OCI-M2 (cell line): Measurements from ENCODE around the gene MYEF2.

Source experiments
- DNase-seq: peaks from one replicate; lab custom pipeline; 2025; ENCODE audit not compliant: unreplicated experiment; lab: John Stamatoyannopoulos, UW

Gene MYEF2

GRCh38 chr15:48147358-48147757 is 30.7 kb downstream of the MYEF2 start:
- DNase-seq = no peak

GRCh38 chr15:48145923-48146322 is 32.2 kb downstream of the MYEF2 start:
- DNase-seq = no peak

GRCh38 chr15:48144889-48145288 is 33.2 kb downstream of the MYEF2 start:
- DNase-seq = no peak

DNA sequence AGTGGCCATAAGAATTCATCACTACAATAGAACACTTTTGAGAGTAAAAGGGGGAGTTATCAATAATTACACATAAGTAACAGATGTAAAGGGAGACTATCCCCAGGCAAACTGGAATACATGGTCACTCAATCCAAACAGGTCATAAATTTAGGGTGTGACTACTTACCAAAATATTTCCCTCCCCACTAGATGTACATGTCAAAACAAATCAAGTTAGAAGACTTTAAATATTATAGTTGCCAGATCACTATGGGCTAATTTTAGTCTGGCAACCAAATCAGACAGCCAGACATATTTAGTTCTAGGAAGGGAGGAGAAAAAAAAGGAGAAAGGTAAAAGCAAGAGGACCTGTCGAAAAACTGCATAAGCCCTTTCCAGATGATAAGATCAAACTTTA is 34.2 kb downstream of the MYEF2 start:
- no peak for DNase-seq

DNA sequence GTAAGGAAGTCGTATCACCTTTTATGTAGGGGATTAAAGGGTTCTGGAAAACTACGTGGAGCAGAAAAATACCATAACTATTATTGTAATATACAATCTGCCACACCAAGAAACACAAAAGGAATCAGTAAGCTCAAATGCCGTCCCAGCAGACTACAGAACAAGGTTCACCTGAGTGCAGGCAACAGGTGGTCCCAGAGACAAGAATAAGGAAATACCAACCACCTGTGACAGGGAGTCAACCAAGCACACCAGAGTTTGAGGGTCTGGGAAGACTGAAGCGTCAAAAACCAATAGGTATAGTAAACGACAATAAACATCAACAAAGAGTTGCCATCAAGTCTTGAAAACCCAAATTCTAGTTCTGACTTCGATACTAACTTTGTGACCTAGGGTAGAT is 45.2 kb downstream of the MYEF2 start:
- DNase-seq = no peak

- no peak for DNase-seq
These were observed 46.8 kb downstream of the MYEF2 start for GRCh38 chr15:48131324-48131723.

GRCh38 chr15:48126667-48127355 is 51.3 kb downstream of the MYEF2 start:
- no peak for DNase-seq

DNA sequence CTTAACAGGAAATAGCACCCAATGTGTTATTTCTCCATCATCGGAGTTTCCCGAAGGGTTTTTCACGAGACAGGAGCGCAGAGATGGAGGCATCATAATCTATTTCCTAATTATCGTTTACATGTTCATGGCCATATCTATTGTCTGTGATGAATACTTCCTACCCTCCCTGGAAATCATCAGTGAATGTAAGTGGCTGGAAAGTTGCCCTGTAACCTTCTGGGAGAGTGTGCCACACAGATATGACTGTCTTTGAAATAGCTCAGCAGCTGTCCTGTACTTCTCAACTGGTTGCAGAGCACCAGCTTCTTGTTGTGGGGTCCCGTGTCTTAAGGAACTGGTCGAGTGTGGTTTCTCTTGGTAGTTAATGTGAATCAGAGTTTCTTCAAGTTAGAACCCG is 56.2 kb downstream of the MYEF2 start:
- no peak for DNase-seq

DNA sequence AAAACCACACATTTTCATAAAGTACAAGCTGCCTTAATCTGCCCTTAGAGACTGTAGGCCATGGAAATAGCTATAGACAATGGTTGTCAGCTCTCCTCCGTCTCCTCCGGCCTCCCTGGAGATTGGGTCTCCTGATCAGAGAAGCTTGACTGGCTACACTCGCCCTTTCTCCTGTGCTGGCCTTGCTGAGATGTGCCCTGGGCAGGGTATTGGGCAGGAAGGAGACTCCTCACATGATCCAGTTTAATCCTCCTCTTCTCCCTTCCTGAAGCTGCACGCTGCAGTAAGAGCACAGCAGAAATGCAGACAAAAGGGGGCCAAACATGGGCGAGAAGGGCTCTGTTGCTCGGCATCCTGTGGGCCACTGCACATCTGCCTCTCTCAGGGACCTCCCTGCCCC is 57.4 kb downstream of the MYEF2 start, which contains the start of gene SLC24A5:
Gene SLC24A5 (plus strand): TSS at position 246 of the 400 bp plus-strand sequence. CDS start 55 bp downstream, at position 301.
- no peak for DNase-seq

GRCh38 chr15:48119277-48119676 is 58.8 kb downstream of the MYEF2 start:
- no peak for DNase-seq

GRCh38 chr15:48112242-48112641 is 65.9 kb downstream of the MYEF2 start:
- no peak for DNase-seq

DNA sequence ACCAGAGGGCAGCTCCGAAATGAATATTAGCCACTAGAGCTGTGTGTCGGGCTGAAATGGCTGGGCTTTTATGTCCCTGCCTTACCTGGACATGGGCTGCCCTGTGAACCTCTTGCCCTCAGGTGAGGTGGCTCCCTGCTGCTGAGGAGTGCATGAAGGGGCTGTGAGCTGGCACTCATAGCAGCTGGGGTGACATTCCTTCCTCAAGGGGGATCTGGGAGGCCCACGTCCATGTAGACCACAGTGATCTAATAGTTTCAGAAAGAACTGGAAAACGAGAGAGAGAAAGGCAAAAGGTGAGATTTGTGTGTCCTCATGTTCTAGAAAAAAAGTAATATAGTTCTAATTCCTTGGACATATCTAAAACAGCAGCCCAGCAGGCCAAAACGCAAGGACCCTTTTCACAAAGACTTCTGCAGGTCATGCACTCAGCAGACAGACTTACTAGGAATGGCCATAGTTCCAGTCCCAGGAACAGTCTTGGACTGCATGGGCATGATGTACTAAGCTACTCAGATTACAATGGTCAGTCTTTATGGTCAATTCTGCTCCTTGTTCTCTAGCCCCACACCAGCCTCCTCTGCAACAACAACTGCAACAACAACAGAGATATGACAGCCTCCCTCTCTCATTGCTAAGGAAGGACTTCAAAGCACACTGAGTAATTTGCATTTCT is 68.1 kb downstream of the MYEF2 start:
- DNase-seq = no peak

- DNase-seq = no peak
These were observed 68.9 kb downstream of the MYEF2 start for GRCh38 chr15:48109212-48109611.

GRCh38 chr15:48105936-48106335 is 72.2 kb downstream of the MYEF2 start:
- no peak for DNase-seq

- no peak for DNase-seq
These were observed 74.4 kb downstream of the MYEF2 start for GRCh38 chr15:48103647-48104046.

DNA sequence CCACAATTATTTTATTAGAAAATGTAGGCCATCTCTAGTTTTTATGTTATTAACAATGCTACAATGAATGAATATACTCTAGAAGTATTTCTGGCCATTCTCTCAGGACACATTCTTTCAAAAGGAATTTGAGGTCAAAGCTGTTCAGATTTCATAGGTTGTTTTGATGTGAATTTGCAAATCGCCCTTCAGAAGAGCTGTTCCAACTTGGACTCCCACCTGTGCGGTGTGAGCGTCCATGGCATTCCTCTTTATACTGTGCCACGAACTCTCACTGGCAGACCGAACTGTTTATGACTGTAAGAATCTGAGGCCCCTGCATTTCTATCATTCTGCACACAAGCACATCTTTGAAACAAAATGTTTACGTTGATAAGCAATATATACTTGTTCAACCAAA is 75.9 kb downstream of the MYEF2 start:
- DNase-seq = no peak

- DNase-seq = no peak
These were observed 76.6 kb downstream of the MYEF2 start for GRCh38 chr15:48101376-48101961.

- DNase-seq = no peak
These were observed 80.8 kb downstream of the MYEF2 start for GRCh38 chr15:48097264-48097663.

- DNase-seq = no peak
These were observed 81.3 kb downstream of the MYEF2 start for GRCh38 chr15:48096813-48097212.

- no peak for DNase-seq
These were observed 81.7 kb downstream of the MYEF2 start for GRCh38 chr15:48096355-48096786.

GRCh38 chr15:48091522-48091921 is 86.6 kb downstream of the MYEF2 start:
- DNase-seq = no peak

- no peak for DNase-seq
These were observed 87.4 kb downstream of the MYEF2 start for GRCh38 chr15:48090666-48091065.
